GM23338 (cell line): ENCODE data around the gene PSORS1C2. TPM values are rescaled to one million over a fixed set of nuclear protein-coding genes. Genes with fewer than 3 reads are reported as not detected.

Experiments used
- EZH2 ChIP-seq: fragments of 200-600 bp; sonication (generic); IDR thresholded peaks from one replicate; pipeline ENCODE4 v1.8.0; 2017; ENCODE audit warnings: antibody characterized with exemption, mild to moderate bottlenecking, low read depth; ENCODE audit not compliant: unreplicated experiment
- NANOG ChIP-seq: IDR thresholded peaks from 2 replicates; pipeline ENCODE4 v1.6.1; 2016; ENCODE audit warnings: antibody characterized with exemption, borderline replicate concordance
- ZNF331 ChIP-seq: fragments of 250-450 bp; sonication (Bioruptor Pico); IDR thresholded peaks from 2 replicates; pipeline ENCODE4 v1.5.0; 2020; ENCODE audit warnings: low read depth, mild to moderate bottlenecking, moderate library complexity
- polyA plus RNA-seq: library from polyadenylated mRNA; unstranded; fragments of >200 nt; fragmentation: Nextera tagmentation; extraction: Ambion mirVana; gene quantifications from 2 replicates; pipeline ENCODE4 v1.2.1, GENCODE V29; 2016
- total RNA-seq: library from RNA; depleted of rRNA; stranded (reverse); fragments of >200 nt; shearing (Covaris generic); gene quantifications from 2 replicates; pipeline ENCODE4 v1.2.3, GENCODE V29; 2014
- TF ChIP-seq, protein P1 (sequence below): IDR thresholded peaks from one replicate; pipeline ENCODE4 v1.6.1; 2018; ENCODE audit warnings: antibody characterized with exemption; ENCODE audit not compliant: unreplicated experiment
- TF ChIP-seq, protein P2 (sequence below): fragments of 250-450 bp; sonication (Bioruptor Pico); IDR thresholded peaks from 2 replicates; pipeline ENCODE4 v1.5.0; 2020; ENCODE audit warnings: mild to moderate bottlenecking, moderate library complexity

Gene PSORS1C2
- total and polyA plus RNA-seq, 2 experiments from 2014 or later = 0.47 TPM; not detected in 1

DNA sequence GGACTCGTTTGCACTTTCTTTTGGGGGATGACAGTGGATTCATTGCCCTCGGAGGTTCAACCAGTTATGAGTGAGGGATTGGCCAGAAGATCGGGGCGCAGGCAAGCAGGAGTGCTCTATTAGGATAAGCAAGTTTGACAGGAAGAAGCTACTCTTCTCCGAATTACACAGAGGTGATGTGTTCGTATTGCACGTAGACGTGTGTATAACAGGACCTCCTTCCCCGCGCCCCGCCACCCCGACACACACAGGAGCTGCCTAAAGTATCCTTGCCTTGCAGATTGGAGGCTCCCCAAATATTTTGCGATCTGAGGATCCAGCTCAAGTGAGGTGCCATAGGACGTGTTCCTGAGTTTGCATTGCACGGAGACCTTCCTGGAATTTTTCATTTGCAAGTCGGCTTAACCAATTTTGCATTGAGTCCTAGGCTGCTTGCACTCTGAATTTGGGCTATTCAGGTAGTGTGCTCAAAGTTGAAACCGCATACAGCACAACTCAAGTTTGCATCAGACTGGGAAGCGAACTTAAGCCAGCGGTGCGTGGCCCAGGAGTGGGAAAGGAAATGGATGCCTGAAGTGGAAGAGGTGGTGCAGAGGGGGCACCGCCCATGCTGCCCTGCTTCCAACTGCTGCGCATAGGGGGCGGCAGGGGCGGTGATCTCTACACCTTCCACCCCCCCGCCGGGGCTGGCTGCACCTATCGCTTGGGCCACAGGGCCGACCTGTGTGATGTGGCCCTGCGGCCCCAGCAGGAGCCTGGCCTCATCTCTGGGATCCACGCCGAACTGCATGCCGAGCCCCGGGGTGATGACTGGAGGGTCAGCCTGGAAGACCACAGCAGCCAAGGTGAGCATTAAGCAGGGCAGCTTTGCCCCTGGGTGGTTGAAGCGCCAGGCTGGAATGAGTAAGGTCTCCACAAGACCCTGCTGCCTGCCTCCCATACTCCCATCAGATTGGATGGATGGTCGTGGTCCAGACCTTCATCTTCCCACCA, 20.3 kb upstream of the PSORS1C2 start (continued):
- TF ChIP-seq, protein P1, sequence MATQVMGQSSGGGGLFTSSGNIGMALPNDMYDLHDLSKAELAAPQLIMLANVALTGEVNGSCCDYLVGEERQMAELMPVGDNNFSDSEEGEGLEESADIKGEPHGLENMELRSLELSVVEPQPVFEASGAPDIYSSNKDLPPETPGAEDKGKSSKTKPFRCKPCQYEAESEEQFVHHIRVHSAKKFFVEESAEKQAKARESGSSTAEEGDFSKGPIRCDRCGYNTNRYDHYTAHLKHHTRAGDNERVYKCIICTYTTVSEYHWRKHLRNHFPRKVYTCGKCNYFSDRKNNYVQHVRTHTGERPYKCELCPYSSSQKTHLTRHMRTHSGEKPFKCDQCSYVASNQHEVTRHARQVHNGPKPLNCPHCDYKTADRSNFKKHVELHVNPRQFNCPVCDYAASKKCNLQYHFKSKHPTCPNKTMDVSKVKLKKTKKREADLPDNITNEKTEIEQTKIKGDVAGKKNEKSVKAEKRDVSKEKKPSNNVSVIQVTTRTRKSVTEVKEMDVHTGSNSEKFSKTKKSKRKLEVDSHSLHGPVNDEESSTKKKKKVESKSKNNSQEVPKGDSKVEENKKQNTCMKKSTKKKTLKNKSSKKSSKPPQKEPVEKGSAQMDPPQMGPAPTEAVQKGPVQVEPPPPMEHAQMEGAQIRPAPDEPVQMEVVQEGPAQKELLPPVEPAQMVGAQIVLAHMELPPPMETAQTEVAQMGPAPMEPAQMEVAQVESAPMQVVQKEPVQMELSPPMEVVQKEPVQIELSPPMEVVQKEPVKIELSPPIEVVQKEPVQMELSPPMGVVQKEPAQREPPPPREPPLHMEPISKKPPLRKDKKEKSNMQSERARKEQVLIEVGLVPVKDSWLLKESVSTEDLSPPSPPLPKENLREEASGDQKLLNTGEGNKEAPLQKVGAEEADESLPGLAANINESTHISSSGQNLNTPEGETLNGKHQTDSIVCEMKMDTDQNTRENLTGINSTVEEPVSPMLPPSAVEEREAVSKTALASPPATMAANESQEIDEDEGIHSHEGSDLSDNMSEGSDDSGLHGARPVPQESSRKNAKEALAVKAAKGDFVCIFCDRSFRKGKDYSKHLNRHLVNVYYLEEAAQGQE = no peak
- TF ChIP-seq, protein P2, sequence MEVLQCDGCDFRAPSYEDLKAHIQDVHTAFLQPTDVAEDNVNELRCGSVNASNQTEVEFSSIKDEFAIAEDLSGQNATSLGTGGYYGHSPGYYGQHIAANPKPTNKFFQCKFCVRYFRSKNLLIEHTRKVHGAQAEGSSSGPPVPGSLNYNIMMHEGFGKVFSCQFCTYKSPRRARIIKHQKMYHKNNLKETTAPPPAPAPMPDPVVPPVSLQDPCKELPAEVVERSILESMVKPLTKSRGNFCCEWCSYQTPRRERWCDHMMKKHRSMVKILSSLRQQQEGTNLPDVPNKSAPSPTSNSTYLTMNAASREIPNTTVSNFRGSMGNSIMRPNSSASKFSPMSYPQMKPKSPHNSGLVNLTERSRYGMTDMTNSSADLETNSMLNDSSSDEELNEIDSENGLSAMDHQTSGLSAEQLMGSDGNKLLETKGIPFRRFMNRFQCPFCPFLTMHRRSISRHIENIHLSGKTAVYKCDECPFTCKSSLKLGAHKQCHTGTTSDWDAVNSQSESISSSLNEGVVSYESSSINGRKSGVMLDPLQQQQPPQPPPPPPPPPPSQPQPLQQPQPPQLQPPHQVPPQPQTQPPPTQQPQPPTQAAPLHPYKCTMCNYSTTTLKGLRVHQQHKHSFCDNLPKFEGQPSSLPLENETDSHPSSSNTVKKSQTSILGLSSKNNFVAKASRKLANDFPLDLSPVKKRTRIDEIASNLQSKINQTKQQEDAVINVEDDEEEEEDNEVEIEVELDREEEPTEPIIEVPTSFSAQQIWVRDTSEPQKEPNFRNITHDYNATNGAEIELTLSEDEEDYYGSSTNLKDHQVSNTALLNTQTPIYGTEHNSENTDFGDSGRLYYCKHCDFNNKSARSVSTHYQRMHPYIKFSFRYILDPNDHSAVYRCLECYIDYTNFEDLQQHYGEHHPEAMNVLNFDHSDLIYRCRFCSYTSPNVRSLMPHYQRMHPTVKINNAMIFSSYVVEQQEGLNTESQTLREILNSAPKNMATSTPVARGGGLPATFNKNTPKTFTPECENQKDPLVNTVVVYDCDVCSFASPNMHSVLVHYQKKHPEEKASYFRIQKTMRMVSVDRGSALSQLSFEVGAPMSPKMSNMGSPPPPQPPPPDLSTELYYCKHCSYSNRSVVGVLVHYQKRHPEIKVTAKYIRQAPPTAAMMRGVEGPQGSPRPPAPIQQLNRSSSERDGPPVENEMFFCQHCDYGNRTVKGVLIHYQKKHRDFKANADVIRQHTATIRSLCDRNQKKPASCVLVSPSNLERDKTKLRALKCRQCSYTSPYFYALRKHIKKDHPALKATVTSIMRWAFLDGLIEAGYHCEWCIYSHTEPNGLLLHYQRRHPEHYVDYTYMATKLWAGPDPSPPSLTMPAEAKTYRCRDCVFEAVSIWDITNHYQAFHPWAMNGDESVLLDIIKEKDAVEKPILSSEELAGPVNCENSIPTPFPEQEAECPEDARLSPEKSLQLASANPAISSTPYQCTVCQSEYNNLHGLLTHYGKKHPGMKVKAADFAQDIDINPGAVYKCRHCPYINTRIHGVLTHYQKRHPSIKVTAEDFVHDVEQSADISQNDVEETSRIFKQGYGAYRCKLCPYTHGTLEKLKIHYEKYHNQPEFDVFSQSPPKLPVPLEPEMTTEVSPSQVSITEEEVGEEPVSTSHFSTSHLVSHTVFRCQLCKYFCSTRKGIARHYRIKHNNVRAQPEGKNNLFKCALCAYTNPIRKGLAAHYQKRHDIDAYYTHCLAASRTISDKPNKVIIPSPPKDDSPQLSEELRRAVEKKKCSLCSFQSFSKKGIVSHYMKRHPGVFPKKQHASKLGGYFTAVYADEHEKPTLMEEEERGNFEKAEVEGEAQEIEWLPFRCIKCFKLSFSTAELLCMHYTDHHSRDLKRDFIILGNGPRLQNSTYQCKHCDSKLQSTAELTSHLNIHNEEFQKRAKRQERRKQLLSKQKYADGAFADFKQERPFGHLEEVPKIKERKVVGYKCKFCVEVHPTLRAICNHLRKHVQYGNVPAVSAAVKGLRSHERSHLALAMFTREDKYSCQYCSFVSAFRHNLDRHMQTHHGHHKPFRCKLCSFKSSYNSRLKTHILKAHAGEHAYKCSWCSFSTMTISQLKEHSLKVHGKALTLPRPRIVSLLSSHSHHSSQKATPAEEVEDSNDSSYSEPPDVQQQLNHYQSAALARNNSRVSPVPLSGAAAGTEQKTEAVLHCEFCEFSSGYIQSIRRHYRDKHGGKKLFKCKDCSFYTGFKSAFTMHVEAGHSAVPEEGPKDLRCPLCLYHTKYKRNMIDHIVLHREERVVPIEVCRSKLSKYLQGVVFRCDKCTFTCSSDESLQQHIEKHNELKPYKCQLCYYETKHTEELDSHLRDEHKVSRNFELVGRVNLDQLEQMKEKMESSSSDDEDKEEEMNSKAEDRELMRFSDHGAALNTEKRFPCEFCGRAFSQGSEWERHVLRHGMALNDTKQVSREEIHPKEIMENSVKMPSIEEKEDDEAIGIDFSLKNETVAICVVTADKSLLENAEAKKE (CRISPR knock-in tag) = no peak
- no peak for TF ChIP-seq ZNF331 (CRISPR knock-in tag)
- TF ChIP-seq EZH2 = no peak
- TF ChIP-seq NANOG = no peak
